ENCODE results near the gene SIL1. TPM values are rescaled to one million over a fixed set of nuclear protein-coding genes. Genes with fewer than 3 reads are reported as not detected.

SIL1 gene
- total and polyA plus RNA-seq, 2 donors from 2014 or later: 48.6 to 91.7 TPM

GRCh38 chr5:139190125-139190524, 8.0 kb downstream of the SIL1 start:
- H3K4me3 ChIP-seq (ENCODE audit: low read length in 3 of 3): no peak overlapping the region
- TF ChIP-seq, protein P1, sequence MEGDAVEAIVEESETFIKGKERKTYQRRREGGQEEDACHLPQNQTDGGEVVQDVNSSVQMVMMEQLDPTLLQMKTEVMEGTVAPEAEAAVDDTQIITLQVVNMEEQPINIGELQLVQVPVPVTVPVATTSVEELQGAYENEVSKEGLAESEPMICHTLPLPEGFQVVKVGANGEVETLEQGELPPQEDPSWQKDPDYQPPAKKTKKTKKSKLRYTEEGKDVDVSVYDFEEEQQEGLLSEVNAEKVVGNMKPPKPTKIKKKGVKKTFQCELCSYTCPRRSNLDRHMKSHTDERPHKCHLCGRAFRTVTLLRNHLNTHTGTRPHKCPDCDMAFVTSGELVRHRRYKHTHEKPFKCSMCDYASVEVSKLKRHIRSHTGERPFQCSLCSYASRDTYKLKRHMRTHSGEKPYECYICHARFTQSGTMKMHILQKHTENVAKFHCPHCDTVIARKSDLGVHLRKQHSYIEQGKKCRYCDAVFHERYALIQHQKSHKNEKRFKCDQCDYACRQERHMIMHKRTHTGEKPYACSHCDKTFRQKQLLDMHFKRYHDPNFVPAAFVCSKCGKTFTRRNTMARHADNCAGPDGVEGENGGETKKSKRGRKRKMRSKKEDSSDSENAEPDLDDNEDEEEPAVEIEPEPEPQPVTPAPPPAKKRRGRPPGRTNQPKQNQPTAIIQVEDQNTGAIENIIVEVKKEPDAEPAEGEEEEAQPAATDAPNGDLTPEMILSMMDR (IDR thresholded peaks at IDR 0.05; ENCODE audit: borderline replicate concordance, extremely low read depth, insufficient read depth): no peak
- H3K36me3 ChIP-seq (ENCODE audit: control insufficient read depth in 2 of 3, insufficient read depth in 3 of 3, low read length in 3 of 3): no peaks in the 10 kb centered on the region
- no peak for DNase-seq
- no peak for FAIRE-seq
- no peaks in the 10 kb centered on the region for H3K4me1 ChIP-seq (ENCODE audit: control insufficient read depth in 2 of 3, insufficient read depth in 2 of 3, low read depth in 1 of 3, low read length in 3 of 3)
- H3K9me3 ChIP-seq (ENCODE audit: control insufficient read depth in 2 of 3, insufficient read depth in 1 of 3, low read length in 3 of 3): no peaks in the 10 kb centered on the region
- H3K27me3 ChIP-seq (ENCODE audit: control insufficient read depth, insufficient read depth, low read length): no peaks in the 10 kb centered on the region
- H3K27ac ChIP-seq (ENCODE audit: low read depth in 2 of 2, low read length in 2 of 2): no peak overlapping the region
- intact Hi-C loops (cut with DNase I): no loop called here
- no peak overlapping the region for H3K9ac ChIP-seq (ENCODE audit: low read length in 3 of 3)

DNA sequence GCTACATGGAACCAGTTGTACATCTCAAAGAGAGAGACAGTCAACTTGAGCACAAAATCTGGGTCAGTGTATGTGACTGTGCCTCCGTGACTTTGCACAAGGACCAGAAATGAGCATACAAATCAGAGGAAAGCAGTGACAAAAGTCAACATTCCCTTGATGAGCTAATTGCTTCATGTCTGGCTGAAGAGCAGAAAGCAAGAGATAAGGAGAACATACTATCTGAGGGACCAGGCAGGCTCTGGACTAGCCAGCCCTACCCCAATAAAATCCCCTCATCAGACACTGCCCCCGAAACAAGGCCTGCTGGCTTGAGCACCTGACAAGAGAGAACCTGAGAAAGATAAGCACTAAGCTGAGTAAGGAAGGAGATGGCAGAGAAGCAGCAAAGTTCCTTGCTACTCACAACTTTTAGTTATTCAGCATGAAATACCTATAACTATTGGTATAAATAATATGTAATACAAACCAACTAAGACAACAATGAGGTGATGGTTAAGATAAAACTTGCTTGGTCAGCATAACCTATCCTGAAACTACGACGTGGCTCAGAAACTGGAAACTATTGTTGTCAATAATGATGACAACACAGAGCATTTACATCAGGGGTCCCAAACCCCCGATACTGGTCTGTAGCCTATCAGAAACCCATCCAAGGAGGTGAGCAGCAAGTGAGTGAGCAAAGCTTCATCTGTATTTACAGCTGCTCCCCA, 9.5 kb downstream of the SIL1 start:
- Histone ChIP-seq H3K4me1 (ENCODE audit: control insufficient read depth in 2 of 3, insufficient read depth in 2 of 3, low read depth in 1 of 3, low read length in 3 of 3) (no peaks in the 10 kb centered on the region), H3K36me3 (ENCODE audit: control insufficient read depth in 2 of 3, insufficient read depth in 3 of 3, low read length in 3 of 3) (no peaks in the 10 kb centered on the region), H3K27ac (ENCODE audit: low read depth in 2 of 2, low read length in 2 of 2) (no peak overlapping the region), H3K27me3 (ENCODE audit: control insufficient read depth, insufficient read depth, low read length) (no peaks in the 10 kb centered on the region), H3K4me3 (ENCODE audit: low read length in 3 of 3) (no peak overlapping the region), H3K9ac (ENCODE audit: low read length in 3 of 3) (no peak overlapping the region), H3K9me3 (ENCODE audit: control insufficient read depth in 2 of 3, insufficient read depth in 1 of 3, low read length in 3 of 3) (no peaks in the 10 kb centered on the region)
- intact Hi-C loops (cut with DNase I): no loop called here
- TF ChIP-seq, protein P1 (IDR thresholded peaks at IDR 0.05; ENCODE audit: borderline replicate concordance, extremely low read depth, insufficient read depth): no peak
- DNase-seq: no peak
- FAIRE-seq: no peak

DNA sequence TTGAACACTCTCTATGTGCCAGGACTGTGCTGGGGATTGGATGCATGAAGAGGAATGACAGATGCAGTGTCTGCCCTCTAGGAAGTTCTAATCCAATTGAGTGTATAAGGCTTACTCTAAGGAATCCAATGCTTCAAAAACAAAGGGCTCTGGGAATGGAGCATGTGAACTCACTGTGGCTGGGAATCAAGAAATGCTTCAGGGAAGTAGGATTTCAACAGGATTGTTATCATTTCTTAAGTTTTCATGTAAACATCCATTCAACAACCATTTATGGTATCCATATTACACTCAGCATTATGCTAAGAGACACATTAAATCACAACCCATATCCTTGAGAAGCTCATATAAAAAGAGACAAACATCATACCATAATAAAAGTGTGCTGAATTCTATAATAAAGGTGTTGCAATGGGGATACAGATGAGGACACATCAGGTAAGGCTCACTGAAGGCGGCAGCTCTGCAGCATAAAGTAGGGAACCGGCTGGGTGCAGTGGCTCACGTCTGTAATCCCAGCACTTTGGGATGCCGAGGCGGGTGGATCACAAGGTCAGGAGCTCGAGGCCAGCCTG, 11.3 kb downstream of the SIL1 start:
- Histone ChIP-seq H3K36me3 (ENCODE audit: control insufficient read depth in 2 of 3, insufficient read depth in 3 of 3, low read length in 3 of 3) (no peaks in the 10 kb centered on the region), H3K9me3 (ENCODE audit: control insufficient read depth in 2 of 3, insufficient read depth in 1 of 3, low read length in 3 of 3) (no peaks in the 10 kb centered on the region), H3K27ac (ENCODE audit: low read depth in 2 of 2, low read length in 2 of 2) (no peak overlapping the region), H3K27me3 (ENCODE audit: control insufficient read depth, insufficient read depth, low read length) (no peaks in the 10 kb centered on the region), H3K4me3 (ENCODE audit: low read length in 3 of 3) (no peak overlapping the region), H3K9ac (ENCODE audit: low read length in 3 of 3) (no peak overlapping the region), H3K4me1 (ENCODE audit: control insufficient read depth in 2 of 3, insufficient read depth in 2 of 3, low read depth in 1 of 3, low read length in 3 of 3) (peaks cover 0 to 6% (median 2%) of the 10 kb centered on the region in 3 donors)
- TF ChIP-seq, protein P1 (IDR thresholded peaks at IDR 0.05; ENCODE audit: borderline replicate concordance, extremely low read depth, insufficient read depth): no peak
- DNase-seq: no peak
- no peak for FAIRE-seq
- intact Hi-C loops (cut with DNase I): no loop called here
